ENCODE results near the gene PINLYP.

PINLYP gene

DNA sequence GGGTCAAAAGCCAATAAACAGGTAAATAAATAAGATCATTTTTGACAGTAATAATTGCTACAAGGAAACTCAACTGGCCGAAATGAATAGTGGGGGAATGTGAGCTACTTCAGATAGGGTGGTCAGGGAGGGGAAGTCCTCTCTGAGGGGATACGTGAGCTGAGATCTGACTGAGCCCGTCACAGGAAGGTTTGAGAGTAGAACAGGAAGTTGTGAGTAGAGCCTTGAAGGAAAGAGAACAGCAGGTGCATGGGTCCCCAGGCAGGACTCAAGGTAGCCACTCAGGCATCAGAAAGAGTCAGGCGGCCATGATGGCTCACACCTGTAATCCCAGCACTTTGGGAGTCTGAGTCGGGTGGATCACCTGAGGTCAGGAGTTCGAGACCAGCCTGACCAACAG, 14.1 kb downstream of the PINLYP start:
- Histone ChIP-seq H3K27ac (ENCODE audit: low read depth, low read length, poor library complexity, severe bottlenecking) (no peak overlapping the region), H2AFZ (ENCODE audit: low read length) (no peak overlapping the region), H3K36me3 (ENCODE audit: insufficient read depth, low read length) (peaks cover 13% of the 10 kb centered on the region; the same call in 1 of the 2 replicates), H3K4me2 (ENCODE audit: low read length) (no peak overlapping the region), H4K20me1 (ENCODE audit: insufficient read depth, low read length) (no peaks in the 10 kb centered on the region), H3K9ac (ENCODE audit: low read length) (no peak overlapping the region), H3F3A (ENCODE audit: insufficient read depth, low read length) (no peaks in the 10 kb centered on the region), H3K27me3 (ENCODE audit: insufficient read depth, low read length) (no peaks in the 10 kb centered on the region), H3K9me3 (ENCODE audit: low read length) (no peaks in the 10 kb centered on the region), H3K9me2 (ENCODE audit: low read depth, low read length) (no peaks in the 10 kb centered on the region), H3K79me2 (ENCODE audit: insufficient read depth, low read length) (no peaks in the 10 kb centered on the region), H3K4me3 (ENCODE audit: low read depth, low read length, poor library complexity, severe bottlenecking) (no peak overlapping the region), H3K4me1 (ENCODE audit: insufficient read depth, low read length, severe bottlenecking) (peaks cover 10% of the 10 kb centered on the region)
- TF ChIP-seq, protein P1, sequence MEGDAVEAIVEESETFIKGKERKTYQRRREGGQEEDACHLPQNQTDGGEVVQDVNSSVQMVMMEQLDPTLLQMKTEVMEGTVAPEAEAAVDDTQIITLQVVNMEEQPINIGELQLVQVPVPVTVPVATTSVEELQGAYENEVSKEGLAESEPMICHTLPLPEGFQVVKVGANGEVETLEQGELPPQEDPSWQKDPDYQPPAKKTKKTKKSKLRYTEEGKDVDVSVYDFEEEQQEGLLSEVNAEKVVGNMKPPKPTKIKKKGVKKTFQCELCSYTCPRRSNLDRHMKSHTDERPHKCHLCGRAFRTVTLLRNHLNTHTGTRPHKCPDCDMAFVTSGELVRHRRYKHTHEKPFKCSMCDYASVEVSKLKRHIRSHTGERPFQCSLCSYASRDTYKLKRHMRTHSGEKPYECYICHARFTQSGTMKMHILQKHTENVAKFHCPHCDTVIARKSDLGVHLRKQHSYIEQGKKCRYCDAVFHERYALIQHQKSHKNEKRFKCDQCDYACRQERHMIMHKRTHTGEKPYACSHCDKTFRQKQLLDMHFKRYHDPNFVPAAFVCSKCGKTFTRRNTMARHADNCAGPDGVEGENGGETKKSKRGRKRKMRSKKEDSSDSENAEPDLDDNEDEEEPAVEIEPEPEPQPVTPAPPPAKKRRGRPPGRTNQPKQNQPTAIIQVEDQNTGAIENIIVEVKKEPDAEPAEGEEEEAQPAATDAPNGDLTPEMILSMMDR (IDR thresholded peaks at IDR 0.05; ENCODE audit: low read length) = no peak
- no peak for TF ChIP-seq EZH2 (IDR thresholded peaks at IDR 0.05; ENCODE audit: borderline replicate concordance, low read length)

DNA sequence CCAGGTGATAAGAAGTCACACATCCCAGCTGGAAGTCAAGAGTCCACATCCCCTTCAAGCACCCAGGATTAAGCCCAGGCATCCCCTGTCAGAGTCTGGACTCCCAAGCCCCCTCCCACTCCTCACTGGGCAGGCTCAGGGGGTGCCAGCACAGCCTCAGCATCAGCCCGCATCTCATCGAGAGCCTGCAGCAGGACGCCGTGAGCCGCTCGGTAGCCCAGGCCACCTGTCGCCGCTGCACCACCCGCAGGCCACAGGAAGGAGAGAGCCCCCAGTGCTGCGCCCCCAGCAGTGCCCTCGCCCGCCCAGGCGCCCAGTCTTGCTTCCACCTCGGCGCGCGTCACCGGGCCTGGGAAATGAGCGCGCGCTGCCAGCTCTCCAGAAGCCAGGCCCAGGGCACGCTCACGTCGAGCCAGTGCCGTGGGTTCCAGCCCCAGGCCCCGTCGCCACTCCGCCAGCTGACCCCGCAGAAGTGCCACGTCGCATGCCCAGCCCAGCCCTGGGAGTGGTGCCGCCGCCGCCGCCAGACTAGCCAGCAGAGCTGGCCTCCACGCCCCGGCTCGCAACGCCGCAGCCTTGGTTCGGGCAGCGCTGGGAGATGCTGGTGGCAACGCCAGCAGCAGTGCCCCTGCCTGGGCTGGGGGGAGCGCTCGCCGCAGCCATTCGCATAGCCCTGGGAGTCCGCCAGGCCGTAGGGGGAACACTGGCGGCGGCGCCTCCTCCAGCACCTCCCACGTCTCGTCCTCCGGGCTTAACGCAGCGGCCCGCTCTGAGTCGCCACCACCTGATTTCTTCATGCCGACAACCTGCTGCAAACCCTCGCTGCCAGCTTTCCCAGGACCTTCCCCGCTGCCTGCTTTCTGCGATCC, 16.5 kb downstream of the PINLYP start:
- TF ChIP-seq, protein P1 (IDR thresholded peaks at IDR 0.05; ENCODE audit: low read length) = no peak
- TF ChIP-seq EZH2 (IDR thresholded peaks at IDR 0.05; ENCODE audit: borderline replicate concordance, low read length) = no peak
- Histone ChIP-seq H3K9me2 (ENCODE audit: low read depth, low read length) (no peaks in the 10 kb centered on the region), H3K27ac (ENCODE audit: low read depth, low read length, poor library complexity, severe bottlenecking) (no peak overlapping the region), H3K4me2 (ENCODE audit: low read length) (no peak overlapping the region), H4K20me1 (ENCODE audit: insufficient read depth, low read length) (no peaks in the 10 kb centered on the region), H3K9ac (ENCODE audit: low read length) (no peak overlapping the region), H2AFZ (ENCODE audit: low read length) (no peak overlapping the region), H3K4me1 (ENCODE audit: insufficient read depth, low read length, severe bottlenecking) (peaks cover 22% of the 10 kb centered on the region), H3K79me2 (ENCODE audit: insufficient read depth, low read length) (peaks cover 6% of the 10 kb centered on the region), H3K36me3 (ENCODE audit: insufficient read depth, low read length) (peaks cover 13% of the 10 kb centered on the region; the same call in 1 of the 2 replicates), H3K9me3 (ENCODE audit: low read length) (no peaks in the 10 kb centered on the region), H3K4me3 (ENCODE audit: low read depth, low read length, poor library complexity, severe bottlenecking) (no peak overlapping the region), H3K27me3 (ENCODE audit: insufficient read depth, low read length) (no peaks in the 10 kb centered on the region), H3F3A (ENCODE audit: insufficient read depth, low read length) (no peaks in the 10 kb centered on the region)

DNA sequence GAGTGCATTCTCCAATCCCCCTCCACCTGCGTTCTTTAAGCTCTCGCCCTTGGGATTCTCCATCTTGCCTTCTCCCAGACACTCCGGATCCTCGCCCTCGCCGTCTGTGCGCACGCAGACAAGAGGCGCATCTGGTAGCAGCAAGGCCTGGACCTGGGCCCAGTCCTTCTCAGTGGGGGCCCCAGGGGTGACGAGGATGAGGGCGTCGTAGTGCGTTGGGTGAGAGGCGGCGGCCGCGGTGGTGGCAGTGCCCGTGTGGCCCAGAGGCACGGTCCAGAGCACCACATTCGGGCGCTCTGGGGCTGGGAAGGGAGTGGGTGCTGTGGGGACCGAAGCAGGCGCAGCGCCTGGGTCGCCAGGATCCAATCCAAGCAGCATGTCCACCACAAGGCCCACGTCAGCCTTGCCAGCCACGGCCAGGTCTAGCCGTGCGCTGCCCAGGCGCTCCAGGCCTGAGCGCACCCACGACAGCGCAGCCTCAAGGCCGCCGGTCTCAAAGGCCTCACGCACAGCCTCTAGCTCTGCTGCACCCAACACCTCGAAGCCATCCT, 17.3 kb downstream of the PINLYP start:
- no peaks in the 10 kb centered on the region for H3K27me3 ChIP-seq (ENCODE audit: insufficient read depth, low read length)
- no peak overlapping the region for H3K27ac ChIP-seq (ENCODE audit: low read depth, low read length, poor library complexity, severe bottlenecking)
- no peaks in the 10 kb centered on the region for H4K20me1 ChIP-seq (ENCODE audit: insufficient read depth, low read length)
- H3K79me2 ChIP-seq (ENCODE audit: insufficient read depth, low read length) = peaks cover 14% of the 10 kb centered on the region
- no peak overlapping the region for H3K4me3 ChIP-seq (ENCODE audit: low read depth, low read length, poor library complexity, severe bottlenecking)
- no peak overlapping the region for H3K9ac ChIP-seq (ENCODE audit: low read length)
- H3K4me1 ChIP-seq (ENCODE audit: insufficient read depth, low read length, severe bottlenecking) = peaks cover 30% of the 10 kb centered on the region
- no peaks in the 10 kb centered on the region for H3K9me3 ChIP-seq (ENCODE audit: low read length)
- TF ChIP-seq, protein P1 (IDR thresholded peaks at IDR 0.05; ENCODE audit: low read length) = no peak
- TF ChIP-seq EZH2 (IDR thresholded peaks at IDR 0.05; ENCODE audit: borderline replicate concordance, low read length) = no peak
- H3F3A ChIP-seq (ENCODE audit: insufficient read depth, low read length) = no peaks in the 10 kb centered on the region
- no peaks in the 10 kb centered on the region for H3K9me2 ChIP-seq (ENCODE audit: low read depth, low read length)
- H3K4me2 ChIP-seq (ENCODE audit: low read length) = no peak overlapping the region
- H2AFZ ChIP-seq (ENCODE audit: low read length) = no peak overlapping the region
- H3K36me3 ChIP-seq (ENCODE audit: insufficient read depth, low read length) = peaks cover 13% of the 10 kb centered on the region; the same call in 1 of the 2 replicates
